CD1c-positive myeloid dendritic cell (primary cell): ENCODE data around the gene TMEM214.

ENCODE experiments used
- DNase-seq: peaks from one replicate; pipeline ENCODE4 v3.0.0-alpha.2; 2016; ENCODE audit errors: extremely low spot score

Gene TMEM214

DNA sequence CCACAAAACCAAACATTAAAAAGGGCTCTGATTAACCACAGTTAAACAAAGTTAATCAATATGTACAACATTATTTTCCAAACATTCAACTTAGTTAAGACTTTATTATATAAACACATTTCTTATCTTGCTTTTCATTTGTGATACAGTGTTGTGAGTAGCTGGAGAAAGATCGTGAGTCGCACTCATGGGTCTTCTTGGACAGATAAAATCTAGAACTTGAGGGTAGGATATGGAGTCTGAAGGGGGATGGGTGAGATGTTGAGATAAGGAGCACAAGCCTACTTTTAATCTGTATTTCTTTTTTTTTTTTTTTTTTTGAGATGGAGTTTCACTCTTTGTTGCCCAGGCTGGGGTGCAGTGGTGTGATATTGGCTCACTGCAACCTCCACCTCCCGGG is 22.6 kb upstream of the TMEM214 start:
- no peak for DNase-seq

DNA sequence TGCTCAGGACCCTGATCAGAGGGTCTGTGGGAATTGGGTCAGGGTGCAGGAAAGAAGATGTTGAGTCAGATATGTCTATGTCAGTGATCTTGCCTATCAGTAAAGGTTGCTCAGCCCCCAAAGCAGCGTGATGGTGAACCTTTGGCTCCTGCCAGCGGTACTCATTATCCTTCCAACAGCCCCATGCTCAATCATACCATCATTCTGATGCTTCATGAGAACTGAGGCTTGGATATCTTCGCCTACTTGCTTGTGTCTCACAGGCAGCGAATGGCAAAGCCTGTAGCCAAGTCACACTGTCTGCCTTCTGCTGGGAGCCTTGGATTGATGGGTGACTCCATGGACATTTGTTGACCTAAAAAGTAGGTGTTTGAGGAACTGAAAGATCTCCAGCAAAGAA is 19.0 kb upstream of the TMEM214 start:
- DNase-seq: no peak

DNA sequence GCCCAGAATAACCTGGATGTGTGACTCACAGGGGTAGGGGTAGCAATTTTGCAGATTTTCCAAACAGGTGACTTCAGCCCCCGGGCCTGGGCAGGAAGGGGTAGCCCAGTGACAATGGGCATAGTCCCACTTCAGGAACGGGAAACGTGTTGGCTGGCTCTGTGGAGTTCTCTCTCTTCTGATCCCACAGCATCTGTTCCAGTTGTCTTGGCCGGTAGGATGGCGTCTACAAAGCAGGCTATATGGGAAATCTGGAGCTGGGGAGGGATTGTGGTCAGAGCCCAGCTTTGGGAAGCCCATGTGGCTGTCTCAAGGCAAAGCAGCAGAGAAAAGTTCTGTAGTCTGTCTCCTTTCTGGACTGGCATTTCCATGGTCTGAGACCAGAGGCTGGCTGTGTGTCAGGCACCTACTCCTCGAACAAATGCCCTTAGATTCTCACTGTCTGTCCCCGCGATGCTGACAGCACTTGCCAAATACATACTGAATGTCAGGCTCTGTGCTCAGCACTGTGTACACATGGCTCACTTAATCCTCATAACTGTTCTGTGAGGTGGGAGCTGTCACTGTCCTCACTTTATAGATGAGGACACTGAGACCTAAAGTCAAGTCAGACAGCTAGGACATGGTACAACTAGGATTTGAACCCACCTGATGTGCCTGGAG is 17.9 kb upstream of the TMEM214 start:
- no peak for DNase-seq

DNA sequence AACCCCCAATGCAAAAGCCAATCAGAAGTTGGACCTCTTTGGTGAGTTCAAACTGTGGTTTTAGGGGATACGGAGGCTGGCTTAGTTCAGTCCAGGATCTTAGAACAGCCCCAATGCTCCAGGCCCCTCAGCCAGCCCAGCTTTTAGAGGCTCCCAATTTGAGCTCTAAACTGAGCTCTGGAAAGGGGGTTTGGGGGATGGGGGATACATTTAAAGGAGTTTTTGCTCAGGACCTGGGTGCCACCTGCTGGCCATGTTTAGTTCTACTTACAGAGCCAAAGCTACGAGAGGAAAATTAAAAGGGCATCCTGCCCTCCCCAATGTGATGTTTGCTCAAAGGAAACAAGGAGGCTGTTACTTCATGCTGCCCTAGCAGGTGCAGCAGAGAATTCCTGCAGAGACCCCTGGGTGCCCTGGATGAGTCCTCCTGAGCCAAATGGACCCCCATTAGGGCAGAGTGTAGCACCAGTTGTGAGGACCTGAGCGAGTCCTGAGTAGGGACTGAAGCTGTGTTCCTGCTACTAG is 15.9 kb upstream of the TMEM214 start:
- peak; percentile 63 for DNase-seq

DNA sequence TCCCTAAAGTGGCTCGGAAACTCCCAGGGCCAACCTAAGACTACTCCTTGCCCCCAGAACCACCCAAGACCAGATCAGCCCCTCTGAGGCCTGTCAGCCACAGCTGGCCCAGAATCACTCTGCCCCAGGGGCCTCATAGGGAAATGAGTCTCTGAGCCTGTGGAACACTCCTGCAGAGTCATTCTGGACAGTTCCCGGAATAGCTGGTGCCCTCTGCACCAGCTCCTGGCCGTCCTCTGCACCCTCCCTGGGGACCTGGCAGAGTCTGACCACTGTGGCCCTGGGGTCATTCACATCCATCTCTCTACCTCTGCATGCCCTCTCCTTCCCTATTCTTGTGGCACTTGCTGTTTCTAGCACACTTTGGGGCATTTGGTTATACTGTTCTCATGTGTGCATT is 14.6 kb upstream of the TMEM214 start:
- DNase-seq: no peak

DNA sequence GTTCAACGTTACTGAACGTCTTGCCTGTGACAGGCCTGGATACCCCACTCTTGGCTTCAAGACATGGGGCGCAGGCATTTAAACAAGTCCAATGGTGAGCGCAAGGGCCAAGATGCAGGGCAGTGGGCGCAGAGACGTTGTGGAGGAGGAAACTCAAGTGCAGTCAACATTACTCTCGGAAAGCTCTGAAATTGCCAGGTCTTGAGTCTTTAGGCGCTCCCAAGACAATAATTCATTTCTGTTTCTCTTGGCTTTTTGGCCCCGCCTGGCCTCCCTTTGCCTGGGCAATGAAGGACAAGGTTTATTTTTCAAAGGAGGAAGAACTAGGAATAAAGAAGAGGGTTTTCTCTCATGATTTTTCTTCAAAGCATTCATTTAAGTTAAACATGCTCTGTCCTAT is 13.3 kb upstream of the TMEM214 start:
- DNase-seq: no peak

DNA sequence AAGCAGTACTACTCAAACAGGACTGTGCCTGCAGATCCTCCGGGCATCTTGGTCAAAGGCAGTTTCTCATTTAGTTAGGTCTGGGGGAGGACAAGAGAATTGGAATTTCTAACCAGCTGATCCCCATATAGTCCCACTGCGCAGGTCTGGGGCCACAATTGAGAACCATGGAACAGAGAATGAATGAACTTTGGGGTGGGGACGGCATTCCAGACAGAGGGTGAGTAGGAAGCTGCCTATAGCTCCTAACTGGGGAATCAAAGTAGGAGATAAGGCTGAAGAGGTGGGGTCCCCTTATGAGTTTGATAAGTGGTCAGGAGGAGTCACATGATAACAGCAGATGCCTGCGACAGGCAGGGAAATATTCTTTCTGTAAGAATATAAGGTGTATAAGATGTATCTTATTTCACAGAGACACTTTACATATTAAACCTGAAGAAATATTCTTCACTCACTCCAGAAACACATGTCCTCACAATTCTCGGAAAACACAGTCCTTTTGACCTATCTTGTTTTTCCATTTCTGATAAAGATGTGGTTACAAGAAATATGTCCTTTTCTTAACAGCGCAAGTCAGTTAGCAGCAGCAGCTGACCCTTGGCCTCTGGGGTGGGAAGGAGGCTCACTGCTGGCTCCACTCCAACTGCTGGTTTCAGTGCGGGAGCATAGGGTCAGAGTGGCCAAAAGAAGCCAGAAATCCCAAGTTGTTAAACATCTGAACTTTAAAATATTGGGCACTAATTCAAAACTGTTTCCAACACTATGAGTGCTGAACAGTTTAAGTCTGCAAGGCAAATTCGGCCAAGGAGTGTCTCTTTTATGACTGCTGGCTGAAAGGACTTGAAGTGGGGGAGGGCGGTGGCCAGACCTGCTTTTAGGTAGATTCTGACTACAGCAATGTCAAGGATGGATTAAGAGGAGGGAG is 12.6 kb upstream of the TMEM214 start:
- no peak for DNase-seq

DNA sequence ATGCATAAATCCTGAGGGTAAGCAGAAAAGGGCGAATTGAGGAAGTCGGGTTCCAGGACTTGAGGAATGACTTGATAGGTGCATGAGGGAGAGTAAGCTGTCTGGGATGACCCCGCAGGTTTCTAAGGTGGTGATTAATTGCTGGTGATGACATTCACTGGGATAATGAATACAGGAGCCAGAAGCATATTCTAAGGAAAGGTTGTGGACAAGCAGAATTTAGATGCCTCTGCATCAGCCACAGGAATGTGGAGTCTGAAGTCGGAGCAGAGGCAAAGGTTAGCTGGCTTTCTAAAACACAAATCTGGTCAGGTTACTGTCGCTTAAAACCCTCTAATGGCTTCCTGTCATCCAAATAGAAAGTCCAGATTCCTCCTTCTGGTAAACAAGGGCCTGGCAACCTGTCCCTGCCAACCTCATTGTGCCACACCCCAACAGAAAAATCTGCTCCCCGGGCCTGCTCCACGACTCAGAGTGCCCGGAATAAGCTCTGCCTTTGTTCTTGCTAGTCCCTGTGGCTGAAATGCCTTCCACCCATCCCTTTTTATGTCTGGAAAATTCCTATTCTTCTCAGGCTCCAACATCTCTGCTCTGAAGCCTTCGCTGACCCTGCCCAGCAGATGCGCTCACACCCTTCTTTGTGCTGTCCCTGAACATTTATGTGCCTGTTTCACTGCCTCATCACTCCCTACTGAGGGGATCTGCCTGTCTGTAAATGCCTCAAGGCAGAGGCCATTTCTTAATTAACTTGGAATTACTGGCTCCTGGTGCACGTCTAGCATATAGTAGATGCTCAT is 11.3 kb upstream of the TMEM214 start:
- no peak for DNase-seq

DNA sequence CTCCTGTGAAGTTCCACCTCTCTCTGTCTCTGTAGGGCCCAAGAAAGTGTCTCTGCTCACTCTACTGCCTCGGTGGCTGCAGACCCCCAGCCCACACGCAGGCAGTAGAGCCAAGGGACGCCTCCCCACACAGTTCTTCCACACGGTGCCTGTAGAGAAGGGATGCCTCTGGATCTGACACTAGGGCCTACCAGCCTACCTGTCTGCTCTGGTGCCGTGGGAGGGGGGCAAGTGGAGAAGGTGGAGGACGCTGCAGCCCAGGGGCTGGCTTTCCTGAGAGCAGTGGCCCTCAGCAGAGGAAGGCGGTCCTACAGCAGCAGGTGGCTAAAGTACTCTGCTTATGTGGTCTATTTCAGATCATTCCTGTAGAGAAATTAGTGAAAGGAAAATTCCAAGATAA is 9.0 kb upstream of the TMEM214 start:
- no peak for DNase-seq

DNA sequence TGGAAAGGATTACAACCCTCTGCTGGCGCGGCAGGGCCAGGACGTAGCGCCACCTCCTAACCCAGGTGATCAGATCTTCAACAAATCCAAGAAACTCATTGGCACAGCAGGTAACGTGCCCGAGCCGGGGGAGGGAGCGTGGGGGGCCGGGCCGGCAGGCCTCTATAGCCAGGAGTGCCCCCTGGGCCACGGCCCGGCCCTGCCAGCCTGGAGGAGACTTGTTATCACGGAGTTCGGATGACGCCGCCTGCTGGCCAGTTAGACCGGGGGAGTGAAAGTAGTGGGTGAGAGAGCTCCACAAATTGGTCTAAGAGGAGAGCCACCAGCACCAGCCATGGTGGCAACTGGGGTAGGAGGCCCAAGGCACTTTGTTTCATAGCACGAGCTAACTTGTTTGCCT is 8.6 kb upstream of the TMEM214 start:
- DNase-seq: no peak

DNA sequence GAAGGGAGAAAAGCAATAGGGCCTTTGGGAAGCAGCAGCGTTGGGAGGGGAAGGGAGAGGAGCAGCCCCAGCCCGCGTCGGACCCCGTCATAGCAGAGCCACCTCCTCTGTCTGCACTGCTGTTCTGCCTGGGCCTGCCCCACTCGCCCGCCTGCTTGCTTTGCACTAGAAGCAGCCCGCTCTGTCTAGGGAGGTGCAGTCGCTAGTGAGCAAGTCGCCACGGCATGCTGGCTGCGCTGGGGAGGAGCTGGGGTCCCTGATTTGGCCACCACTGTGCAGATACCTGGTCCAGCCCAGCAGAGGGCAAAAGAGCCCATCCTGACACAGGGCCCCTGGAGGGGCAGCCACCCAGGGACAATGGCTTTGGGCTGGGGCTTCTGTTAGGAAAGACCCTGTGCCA is 8.0 kb upstream of the TMEM214 start:
- no peak for DNase-seq

DNA sequence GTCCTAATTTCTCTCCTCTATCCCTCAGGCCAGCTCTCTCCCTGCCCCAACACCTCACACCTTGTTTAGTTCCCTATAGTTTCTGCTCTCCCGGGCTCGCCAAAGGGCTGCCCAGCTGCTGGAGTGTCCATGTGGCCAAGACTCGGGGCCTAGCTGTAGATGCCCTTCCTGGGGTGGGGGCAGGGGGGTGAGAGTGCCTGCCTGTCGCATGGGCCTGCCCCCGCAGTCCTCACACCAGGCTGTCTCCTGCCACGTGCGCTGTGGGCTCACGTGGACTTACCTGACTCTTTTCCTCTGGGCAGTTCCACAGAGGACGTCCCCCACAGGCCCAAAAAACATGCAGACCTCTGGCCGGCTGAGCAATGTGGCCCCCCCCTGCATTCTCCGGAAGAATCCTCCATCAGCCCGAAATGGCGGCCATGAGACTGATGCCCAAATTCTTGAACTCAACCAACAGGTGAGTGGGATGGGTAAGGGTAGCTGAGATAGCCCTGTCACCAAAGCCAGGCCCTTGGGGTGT is 7.4 kb upstream of the TMEM214 start:
- DNase-seq: no peak

DNA sequence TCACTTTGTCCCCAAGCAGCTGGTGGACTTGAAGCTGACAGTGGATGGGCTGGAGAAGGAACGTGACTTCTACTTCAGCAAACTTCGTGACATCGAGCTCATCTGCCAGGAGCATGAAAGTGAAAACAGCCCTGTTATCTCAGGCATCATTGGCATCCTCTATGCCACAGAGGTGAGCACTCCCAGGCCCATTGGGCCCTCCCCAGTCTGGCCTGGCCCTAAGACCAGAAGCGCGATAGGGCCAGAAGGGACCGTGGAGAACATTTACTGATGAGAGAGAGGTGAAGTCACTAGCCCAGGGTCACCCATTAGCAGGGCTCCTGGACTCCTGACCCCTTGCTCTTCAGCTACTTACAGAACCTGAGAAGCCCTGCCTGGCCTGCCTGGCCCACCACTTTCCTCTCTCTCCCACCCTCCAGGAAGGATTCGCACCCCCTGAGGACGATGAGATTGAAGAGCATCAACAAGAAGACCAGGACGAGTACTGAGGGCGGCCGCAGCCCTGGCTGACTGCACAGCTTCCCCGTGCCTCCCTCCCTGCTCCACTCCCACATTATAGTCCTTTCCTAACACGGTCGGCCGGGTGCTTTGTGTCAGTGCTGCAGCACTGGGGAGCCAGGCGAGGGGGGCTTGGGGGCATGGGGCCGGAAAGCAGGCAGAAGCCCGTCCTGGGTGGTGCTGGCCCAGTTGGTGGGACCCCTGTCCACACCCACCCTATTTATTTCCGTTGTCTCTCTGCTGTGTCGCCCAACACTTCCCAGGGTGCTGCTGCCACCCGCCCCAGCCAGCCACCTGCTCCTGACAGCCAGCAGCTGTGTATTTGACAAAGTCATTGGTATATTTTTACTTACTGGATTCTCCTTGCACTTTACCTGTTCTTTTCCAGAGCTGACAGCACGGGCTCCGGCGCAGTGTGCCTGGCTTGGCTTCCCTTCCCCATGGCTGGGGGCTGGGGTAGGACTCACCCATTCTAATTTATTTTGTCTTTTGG is 6.6 kb upstream of the TMEM214 start:
- DNase-seq: no peak

DNA sequence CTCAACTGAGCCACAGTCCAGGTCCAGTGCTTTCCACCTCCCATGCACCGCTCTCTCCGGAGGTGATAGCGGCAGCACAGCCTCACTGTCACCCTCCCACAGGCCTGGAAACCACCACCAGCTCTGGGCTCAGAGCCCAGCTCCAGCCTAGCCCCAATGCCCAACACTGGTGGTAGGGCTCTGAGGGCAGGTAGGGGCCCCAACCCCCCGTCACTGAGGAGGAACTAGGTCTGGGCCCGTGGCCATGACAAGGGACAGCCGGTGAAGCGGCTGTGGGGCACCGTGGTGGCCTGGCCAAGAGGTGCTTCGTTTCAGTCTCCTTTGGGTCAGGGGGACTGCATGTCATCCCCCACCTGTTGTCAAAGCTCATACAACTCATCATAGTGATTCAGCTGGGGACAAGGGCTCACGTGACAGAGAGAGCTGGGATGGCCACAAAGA is 5.5 kb upstream of the TMEM214 start:
- no peak for DNase-seq

DNA sequence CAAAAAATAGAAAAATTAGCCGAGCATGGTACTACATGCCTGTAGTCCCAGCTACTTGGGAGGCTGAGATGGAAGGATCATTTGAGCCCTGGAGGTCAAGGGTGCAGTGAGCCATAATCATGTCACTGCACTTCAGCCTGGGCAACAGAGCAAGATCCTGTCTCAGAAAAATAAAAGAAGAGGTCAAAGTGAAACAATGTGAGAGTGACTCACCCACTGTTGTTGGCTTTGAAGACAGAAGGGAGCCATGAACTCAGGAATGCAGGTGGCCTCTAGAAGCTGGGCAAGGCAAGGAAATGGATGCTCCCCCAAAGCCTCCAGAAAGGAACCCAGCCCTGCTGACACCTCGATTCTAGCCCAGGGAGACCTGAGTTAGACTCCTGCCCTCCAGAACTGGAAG is 3.7 kb upstream of the TMEM214 start:
- no peak for DNase-seq

DNA sequence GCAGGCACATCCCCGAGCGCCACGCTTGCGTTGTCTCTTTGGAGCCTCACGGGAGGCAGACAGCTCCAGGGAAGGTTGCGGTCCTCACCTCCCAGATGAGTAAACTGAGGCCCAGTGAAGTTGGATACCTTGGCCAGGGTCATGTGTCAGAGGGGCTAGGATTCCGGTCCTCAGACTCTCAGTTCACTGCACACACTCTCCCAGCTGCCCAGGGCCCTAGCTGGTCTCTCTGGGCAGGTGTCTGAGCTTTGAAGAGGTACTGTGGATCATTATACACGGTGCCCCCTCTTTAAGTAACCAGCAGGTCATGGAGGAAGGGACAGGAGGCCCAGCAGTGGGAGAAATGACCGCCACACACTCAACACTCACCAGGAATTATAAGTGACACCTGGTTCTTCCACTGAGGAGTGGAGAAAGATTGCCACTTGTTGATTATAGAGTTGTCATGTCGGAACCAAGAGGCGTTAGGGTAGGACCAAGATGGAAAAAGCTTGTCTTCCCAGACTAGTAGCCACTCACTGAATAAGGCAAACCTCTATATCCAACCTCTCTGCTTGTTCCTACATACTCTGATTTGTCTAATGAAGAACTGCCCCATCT is 588 bp downstream of the TMEM214 start:
- DNase-seq: no peak

DNA sequence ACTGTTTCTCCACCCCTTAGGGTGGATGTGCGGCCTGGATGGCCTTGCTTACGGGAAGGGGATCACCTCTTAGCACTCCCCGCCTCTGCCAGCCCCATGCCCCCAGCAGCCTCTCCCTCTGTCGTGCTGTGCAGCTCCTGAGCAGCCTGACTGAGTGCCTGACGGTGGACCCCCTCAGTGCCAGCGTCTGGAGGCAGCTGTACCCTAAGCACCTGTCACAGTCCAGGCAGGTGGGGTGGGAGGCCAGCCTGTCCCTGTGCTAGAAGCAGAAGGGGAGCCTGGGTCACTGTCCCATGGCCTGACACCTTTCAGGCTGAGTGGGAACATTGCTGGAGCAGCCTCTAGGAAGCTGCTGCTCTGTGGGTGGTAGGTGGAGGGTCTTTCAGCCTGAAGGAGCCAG is 5.2 kb downstream of the TMEM214 start:
- no peak for DNase-seq

DNA sequence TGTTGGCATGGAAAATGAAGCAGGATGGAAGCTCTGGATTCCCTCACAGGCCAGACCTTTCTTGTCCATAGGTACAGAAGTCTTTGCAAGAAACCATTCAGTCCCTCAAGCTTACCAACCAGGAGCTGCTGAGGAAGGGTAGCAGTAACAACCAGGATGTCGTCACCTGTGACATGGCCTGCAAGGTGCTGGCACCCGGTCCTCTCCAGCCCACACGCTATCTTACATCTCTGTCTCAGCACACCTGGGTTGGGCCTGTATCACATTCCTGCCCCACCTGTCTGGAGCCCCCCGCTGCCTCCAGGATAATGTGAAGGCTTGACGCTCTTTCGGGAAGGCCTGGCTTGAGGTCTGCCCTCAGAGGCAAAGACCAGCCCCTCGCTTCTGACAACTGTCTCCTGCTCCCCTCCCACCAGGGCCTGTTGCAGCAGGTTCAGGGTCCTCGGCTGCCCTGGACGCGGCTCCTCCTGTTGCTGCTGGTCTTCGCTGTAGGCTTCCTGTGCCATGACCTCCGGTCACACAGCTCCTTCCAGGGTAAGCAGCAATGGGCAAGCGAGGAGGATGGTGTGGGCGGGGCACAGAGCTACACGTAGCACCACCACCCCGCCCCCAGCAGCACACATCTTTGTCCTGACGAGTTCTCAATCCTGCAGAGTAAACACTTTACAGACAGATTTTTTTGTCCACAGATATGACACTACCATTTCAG is 6.0 kb downstream of the TMEM214 start:
- no peak for DNase-seq

DNA sequence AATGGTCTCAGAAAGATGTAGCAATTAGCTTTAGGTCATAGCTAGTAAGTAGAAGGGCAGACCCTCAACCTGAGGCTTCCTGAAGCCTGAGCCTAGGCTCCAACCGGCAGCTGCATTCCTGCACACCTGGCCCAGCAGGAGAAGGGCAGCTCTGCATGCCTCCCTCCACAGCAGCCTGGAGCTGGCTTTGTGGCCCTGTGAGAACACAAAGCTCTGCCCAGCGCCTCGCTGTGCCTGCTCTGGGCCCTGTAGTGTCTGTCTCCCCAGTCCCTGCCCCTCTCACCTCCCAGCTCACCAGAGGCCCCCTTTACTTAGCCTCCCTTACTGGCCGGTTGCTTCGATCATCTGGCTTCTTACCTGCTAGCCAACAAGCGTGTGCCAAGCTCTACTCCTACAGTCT is 6.7 kb downstream of the TMEM214 start:
- no peak for DNase-seq

DNA sequence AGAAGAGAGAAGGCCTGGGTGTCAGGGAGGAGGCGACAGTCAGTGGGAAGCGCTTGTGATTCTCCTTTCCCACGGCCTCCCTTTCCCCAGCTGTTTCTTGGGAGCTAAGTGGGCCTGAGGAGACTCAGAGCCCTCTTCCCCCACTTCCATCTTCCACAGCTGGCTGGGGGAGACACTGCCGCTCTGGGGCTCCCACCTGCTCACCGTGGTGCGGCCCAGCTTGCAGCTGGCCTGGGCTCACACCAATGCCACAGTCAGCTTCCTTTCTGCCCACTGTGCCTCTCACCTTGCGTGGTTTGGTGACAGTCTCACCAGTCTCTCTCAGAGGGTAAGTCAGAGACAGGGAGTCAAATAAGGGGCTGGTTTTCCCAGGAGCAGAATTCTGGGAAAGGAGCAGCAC is 7.1 kb downstream of the TMEM214 start:
- no peak for DNase-seq
